Astrocyte (in vitro differentiated cells and primary cell): ENCODE data around the gene SRGAP1. TPM values are rescaled to one million over a fixed set of nuclear protein-coding genes. Genes with fewer than 3 reads are reported as not detected.

Experiments
- DNase-seq: peaks from one replicate; pipeline ENCODE4 v3.0.0-alpha.2; 2010; ENCODE audit warnings: low read depth
- FAIRE-seq: peaks from 2 replicates; lab custom pipeline; 2011; peaks lifted over from hg19 to GRCh38; lab: Jason Lieb, UNC
- H2AFZ ChIP-seq: 2 replicates; pipeline ENCODE4 v1.6.0; 2012; ENCODE audit warnings: low read depth, low read length, inconsistent platforms
- H3K27ac ChIP-seq: 2 replicates; pipeline ENCODE4 v1.5.1; 2011; ENCODE audit warnings: low read depth, low read length, inconsistent platforms
- H3K27me3 ChIP-seq: 2 replicates; pipeline ENCODE4 v1.6.0; 2011; ENCODE audit warnings: low read length, inconsistent platforms; ENCODE audit not compliant: insufficient read depth
- H3K36me3 ChIP-seq: 2 replicates; pipeline ENCODE4 v1.5.1; 2011; ENCODE audit warnings: low read length, inconsistent platforms; ENCODE audit not compliant: insufficient read depth
- H3K4me1 ChIP-seq: 2 replicates; pipeline ENCODE4 v1.5.1; 2011; ENCODE audit warnings: low read length, inconsistent platforms; ENCODE audit not compliant: insufficient read depth
- H3K4me2 ChIP-seq: 2 replicates; pipeline ENCODE4 v1.6.0; 2012; ENCODE audit warnings: low read length, inconsistent platforms
- H3K4me3 ChIP-seq: 2 replicates; pipeline ENCODE4 v1.5.1; 2011; ENCODE audit warnings: low read depth, mild to moderate bottlenecking, low read length, inconsistent platforms; ENCODE audit not compliant: insufficient read depth
- H3K79me2 ChIP-seq: 2 replicates; pipeline ENCODE4 v1.6.0; 2012; ENCODE audit warnings: mild to moderate bottlenecking, low read length, inconsistent platforms; ENCODE audit not compliant: insufficient read depth
- H3K9ac ChIP-seq: 2 replicates; pipeline ENCODE4 v1.6.0; 2012; ENCODE audit warnings: mild to moderate bottlenecking, low read length, inconsistent platforms
- H3K9me3 ChIP-seq: 2 replicates; pipeline ENCODE4 v1.5.1; 2012; ENCODE audit warnings: low read depth, mild to moderate bottlenecking, low read length, inconsistent platforms; ENCODE audit not compliant: insufficient read depth
- H4K20me1 ChIP-seq: 2 replicates; pipeline ENCODE4 v1.6.0; 2012; ENCODE audit warnings: low read length, inconsistent platforms; ENCODE audit not compliant: insufficient read depth
- H3K27ac Mint-ChIP-seq: one replicate; pipeline ENCODE4 v1.8.0; 2021; ENCODE audit warnings: mild to moderate bottlenecking, mixed read lengths; ENCODE audit not compliant: unreplicated experiment
- H3K27me3 Mint-ChIP-seq: one replicate; pipeline ENCODE4 v1.8.0; 2021; ENCODE audit warnings: low read depth, mixed read lengths; ENCODE audit not compliant: unreplicated experiment
- H3K36me3 Mint-ChIP-seq: one replicate; pipeline ENCODE4 v1.8.0; 2021; ENCODE audit warnings: low read depth, mixed read lengths; ENCODE audit not compliant: unreplicated experiment
- H3K4me1 Mint-ChIP-seq: one replicate; pipeline ENCODE4 v1.8.0; 2021; ENCODE audit warnings: low read depth, mixed read lengths; ENCODE audit not compliant: unreplicated experiment
- H3K4me3 Mint-ChIP-seq: one replicate; pipeline ENCODE4 v1.8.0; 2021; ENCODE audit warnings: mild to moderate bottlenecking, moderate library complexity, mixed read lengths; ENCODE audit not compliant: unreplicated experiment
- H3K9me3 Mint-ChIP-seq: one replicate; pipeline ENCODE4 v1.8.0; 2021; ENCODE audit warnings: mild to moderate bottlenecking, mixed read lengths; ENCODE audit not compliant: unreplicated experiment
- EZH2 ChIP-seq: IDR thresholded peaks from 2 replicates; pipeline ENCODE4 v1.6.1; 2012; ENCODE audit warnings: mild to moderate bottlenecking, low read length, inconsistent platforms; ENCODE audit not compliant: insufficient read depth
- total RNA-seq: library from RNA; stranded (reverse); gene quantifications from 2 replicates; pipeline ENCODE4 v1.2.1, GENCODE V29; 2021
- TF ChIP-seq, protein P1 (sequence below): IDR thresholded peaks from 2 replicates; pipeline ENCODE4 v1.5.1; 2011; ENCODE audit warnings: low read depth, mild to moderate bottlenecking, inconsistent platforms, low read length, moderate library complexity; ENCODE audit not compliant: insufficient read depth

Gene SRGAP1
- total RNA-seq, 1 donor from 2014 or later = 15.2 TPM

DNA sequence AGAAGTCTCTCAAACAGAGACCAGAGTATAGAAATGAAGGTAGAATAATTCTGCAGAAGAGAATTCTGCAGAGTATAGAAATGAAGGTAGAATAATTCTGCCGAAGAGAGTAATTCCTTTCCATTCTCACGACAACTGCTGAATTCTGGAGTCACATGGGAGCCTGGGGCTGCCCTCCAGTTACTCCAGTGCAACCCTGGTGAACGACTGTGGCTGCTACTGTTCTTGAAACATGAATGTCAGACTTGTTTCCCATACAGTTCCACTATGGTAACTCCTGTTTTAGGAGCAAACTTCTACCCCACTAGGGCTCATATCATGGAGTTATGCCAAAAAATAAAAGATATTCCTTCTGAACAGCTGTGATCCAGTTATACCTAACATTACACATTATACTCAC, 213.2 kb downstream of the SRGAP1 start:
- Histone ChIP-seq H3K27me3 (no peaks in the 10 kb centered on the region), H2AFZ (no peak overlapping the region), H3K9ac (no peak overlapping the region), H3K9me3 (no peaks in the 10 kb centered on the region), H3K4me3 (no peak overlapping the region), H3K4me2 (no peak overlapping the region), H3K36me3 (no peaks in the 10 kb centered on the region), H3K4me1 (no peaks in the 10 kb centered on the region), H3K27ac (no peak overlapping the region), H3K79me2 (no peaks in the 10 kb centered on the region), H4K20me1 (no peaks in the 10 kb centered on the region)
- TF ChIP-seq EZH2 = no peak
- TF ChIP-seq, protein P1, sequence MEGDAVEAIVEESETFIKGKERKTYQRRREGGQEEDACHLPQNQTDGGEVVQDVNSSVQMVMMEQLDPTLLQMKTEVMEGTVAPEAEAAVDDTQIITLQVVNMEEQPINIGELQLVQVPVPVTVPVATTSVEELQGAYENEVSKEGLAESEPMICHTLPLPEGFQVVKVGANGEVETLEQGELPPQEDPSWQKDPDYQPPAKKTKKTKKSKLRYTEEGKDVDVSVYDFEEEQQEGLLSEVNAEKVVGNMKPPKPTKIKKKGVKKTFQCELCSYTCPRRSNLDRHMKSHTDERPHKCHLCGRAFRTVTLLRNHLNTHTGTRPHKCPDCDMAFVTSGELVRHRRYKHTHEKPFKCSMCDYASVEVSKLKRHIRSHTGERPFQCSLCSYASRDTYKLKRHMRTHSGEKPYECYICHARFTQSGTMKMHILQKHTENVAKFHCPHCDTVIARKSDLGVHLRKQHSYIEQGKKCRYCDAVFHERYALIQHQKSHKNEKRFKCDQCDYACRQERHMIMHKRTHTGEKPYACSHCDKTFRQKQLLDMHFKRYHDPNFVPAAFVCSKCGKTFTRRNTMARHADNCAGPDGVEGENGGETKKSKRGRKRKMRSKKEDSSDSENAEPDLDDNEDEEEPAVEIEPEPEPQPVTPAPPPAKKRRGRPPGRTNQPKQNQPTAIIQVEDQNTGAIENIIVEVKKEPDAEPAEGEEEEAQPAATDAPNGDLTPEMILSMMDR = no peak
- H3K27me3 Mint-ChIP-seq = no peaks in the 10 kb centered on the region
- H3K27ac Mint-ChIP-seq = no peak overlapping the region
- no peaks in the 10 kb centered on the region for H3K4me1 Mint-ChIP-seq
- DNase-seq = no peak
- H3K9me3 Mint-ChIP-seq = peaks cover 6% of the 10 kb centered on the region
- no peak for FAIRE-seq
- H3K4me3 Mint-ChIP-seq = no peak overlapping the region
- peaks cover 7% of the 10 kb centered on the region for H3K36me3 Mint-ChIP-seq

DNA sequence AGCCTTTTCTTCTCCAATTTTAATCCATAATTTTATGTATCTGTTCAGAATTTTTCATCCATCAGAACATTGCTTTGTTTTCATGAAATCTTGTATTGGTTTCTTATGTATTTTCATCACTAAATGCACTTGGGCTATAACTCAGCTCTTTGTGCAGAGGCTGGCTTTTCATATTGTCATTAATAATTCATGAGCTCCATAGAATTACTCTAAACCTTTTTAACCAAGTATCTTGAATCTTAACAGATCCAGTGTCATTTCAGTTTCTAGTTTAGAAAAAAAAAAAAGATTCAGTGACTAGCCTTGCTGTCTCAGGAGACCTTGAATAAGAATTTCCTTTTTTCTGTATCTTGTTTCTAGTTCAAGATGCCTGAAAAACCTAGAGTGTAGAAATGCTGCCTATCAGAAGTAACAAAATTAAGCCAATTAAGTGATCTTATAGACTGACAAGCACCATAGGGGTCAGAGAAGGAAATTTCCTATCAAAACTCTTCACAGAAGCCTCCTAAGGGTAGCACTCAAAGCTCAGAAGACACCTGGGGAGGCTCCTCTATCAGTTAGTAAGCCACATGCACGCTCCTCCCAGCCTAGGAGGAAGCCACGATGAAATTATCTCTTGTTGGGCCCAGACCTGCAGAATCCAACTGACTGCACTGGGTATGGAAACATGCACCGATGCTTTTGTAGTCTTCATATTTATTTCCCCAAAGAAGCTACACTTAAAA, 214.2 kb downstream of the SRGAP1 start:
- Mint-ChIP-seq H3K4me1 (no peaks in the 10 kb centered on the region), H3K4me3 (no peak overlapping the region), H3K9me3 (peaks cover 6% of the 10 kb centered on the region), H3K27ac (no peak overlapping the region), H3K27me3 (no peaks in the 10 kb centered on the region), H3K36me3 (peaks cover 7% of the 10 kb centered on the region)
- Histone ChIP-seq H3K9me3 (no peaks in the 10 kb centered on the region), H3K4me3 (no peak overlapping the region), H3K27ac (no peak overlapping the region), H3K4me2 (no peak overlapping the region), H4K20me1 (no peaks in the 10 kb centered on the region), H3K27me3 (no peaks in the 10 kb centered on the region), H3K79me2 (no peaks in the 10 kb centered on the region), H3K9ac (no peak overlapping the region), H3K4me1 (no peaks in the 10 kb centered on the region), H2AFZ (no peak overlapping the region), H3K36me3 (no peaks in the 10 kb centered on the region)
- FAIRE-seq (no peak), DNase-seq (no peak)
- TF ChIP-seq EZH2 = no peak
- TF ChIP-seq, protein P1 = no peak

DNA sequence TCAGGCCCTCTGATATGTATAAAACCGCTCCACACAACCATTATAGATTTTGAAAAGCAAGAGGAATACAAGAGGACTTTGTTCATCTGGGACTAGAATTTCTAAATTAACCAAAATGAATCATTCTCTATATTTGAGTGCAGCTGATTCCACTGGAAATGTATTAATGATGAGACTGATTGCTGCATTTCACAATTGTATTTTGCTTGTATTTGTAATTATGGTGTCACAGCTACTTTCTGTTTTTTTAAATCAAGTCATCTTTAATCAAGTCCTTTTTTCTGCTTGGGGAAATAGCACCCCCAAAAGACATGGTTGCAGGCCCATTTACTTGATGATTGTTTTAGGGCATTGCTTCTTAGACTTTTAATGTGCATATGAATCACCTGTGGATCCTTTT, 215.2 kb downstream of the SRGAP1 start:
- H4K20me1 ChIP-seq = no peaks in the 10 kb centered on the region
- FAIRE-seq (no peak), DNase-seq (no peak)
- TF ChIP-seq, protein P1 = no peak
- no peak for TF ChIP-seq EZH2
- H3K4me3 ChIP-seq = no peak overlapping the region
- H3K27me3 Mint-ChIP-seq = no peaks in the 10 kb centered on the region
- H3K4me1 Mint-ChIP-seq = no peaks in the 10 kb centered on the region
- H3K4me3 Mint-ChIP-seq = no peak overlapping the region
- H3K9me3 ChIP-seq = no peaks in the 10 kb centered on the region
- no peaks in the 10 kb centered on the region for H3K27me3 ChIP-seq
- H3K9ac ChIP-seq = no peak overlapping the region
- no peak overlapping the region for H2AFZ ChIP-seq
- H3K4me1 ChIP-seq = no peaks in the 10 kb centered on the region
- H3K27ac Mint-ChIP-seq = no peak overlapping the region
- no peaks in the 10 kb centered on the region for H3K36me3 ChIP-seq
- peaks cover 6% of the 10 kb centered on the region for H3K9me3 Mint-ChIP-seq
- H3K27ac ChIP-seq = no peak overlapping the region
- H3K36me3 Mint-ChIP-seq = peaks cover 7% of the 10 kb centered on the region
- no peaks in the 10 kb centered on the region for H3K79me2 ChIP-seq
- no peak overlapping the region for H3K4me2 ChIP-seq
